Left forelimb (tissue), 1 donor: ENCODE results near the gene OSBP.
A peak's percentile ranks its signal among the peaks of the same experiment; 100 is the strongest.

ENCODE experiments used
- DNase-seq: peaks from one replicate; pipeline ENCODE4 v3.0.0-alpha.2; 2018; ENCODE audit warnings: low spot score

The OSBP gene

DNA sequence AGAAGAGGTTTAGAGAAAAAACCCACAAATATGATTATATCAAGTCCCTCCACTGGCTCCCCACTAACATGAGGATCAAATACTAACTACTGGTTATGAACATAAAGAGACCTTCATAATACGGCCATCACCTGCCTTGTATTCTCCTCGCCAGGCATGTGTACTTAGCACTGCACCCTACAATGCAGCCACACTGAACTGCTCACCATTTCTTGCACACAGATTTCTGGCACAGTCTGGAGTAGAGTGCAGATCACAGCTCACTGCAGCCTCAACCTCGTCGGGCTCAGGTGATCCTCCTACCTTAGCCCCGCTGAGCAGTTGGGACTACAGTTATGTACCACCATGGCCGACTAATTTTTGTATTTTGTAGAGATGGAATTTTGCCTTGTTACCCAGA is 13.1 kb downstream of the OSBP start:
- no peak for DNase-seq

GRCh38 chr11:59601788-59602187 is 13.8 kb downstream of the OSBP start:
- DNase-seq, result no peak

DNA sequence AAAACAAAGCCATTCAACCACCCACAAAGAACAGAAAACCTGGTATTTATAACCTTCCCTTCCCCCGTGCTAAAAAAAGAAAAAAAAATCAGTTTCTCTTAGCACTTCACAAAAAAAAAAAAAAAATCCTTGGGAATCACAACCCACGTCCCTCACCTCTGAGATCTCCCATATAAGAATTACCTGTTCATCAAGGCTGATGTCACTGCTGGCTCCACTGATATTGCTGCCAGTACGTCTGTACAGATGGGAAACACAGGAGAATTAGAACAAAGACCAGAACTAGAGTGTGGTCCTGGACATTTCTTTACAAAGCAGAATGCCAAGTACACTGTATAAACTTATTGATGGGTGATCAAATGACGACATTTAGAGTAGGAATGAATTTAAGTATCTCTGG is 14.9 kb downstream of the OSBP start:
- DNase-seq, result no peak

- DNase-seq, result no peak
Measured at GRCh38 chr11:59600234-59600633, 15.3 kb downstream of the OSBP start.

DNA sequence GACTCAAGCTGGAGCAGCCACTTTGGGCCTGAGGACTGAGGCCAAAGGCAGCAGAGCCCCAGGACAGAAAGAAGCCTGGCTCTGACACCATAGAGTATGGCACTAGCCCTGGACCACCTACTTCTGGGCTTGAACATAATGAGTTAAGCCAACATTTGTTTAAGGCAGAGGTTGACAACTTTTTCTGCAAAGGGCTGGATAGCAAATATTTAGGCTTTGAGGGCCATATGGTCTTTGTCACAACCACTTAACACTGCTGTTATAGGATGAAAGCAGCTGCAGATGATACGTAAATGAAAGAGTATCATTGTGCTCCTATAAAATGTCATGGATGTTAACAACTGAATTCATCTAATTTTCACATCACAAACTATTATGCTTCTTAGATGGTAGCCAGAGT is 16.6 kb downstream of the OSBP start:
- DNase-seq, result no peak

- DNase-seq, result no peak
Measured at GRCh38 chr11:59584294-59584693, 31.3 kb downstream of the OSBP start.

- DNase-seq, result no peak
Measured at GRCh38 chr11:59582006-59582405, 33.6 kb downstream of the OSBP start.

DNA sequence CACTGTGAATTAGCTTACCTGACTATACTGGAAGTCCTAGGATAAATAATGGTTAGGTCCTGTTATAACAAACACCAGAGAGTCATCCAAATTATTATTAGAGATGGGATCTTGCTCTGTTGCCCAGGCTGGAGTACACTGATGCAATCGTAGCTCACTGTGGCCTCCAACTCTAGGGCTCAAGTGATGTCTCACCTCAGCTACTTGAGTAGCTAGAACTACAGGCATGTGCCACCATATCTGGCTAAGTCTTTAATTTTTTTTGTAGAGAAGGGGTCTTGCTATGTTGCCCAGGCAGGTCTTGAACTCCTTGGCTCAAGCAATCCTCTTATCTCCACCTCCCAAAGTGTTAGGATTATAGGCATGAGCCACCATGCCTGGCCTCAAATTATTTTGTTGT is 37.2 kb downstream of the OSBP start:
- no peak for DNase-seq

- DNase-seq, result no peak
Measured at GRCh38 chr11:59575505-59575904, 40.1 kb downstream of the OSBP start.

DNA sequence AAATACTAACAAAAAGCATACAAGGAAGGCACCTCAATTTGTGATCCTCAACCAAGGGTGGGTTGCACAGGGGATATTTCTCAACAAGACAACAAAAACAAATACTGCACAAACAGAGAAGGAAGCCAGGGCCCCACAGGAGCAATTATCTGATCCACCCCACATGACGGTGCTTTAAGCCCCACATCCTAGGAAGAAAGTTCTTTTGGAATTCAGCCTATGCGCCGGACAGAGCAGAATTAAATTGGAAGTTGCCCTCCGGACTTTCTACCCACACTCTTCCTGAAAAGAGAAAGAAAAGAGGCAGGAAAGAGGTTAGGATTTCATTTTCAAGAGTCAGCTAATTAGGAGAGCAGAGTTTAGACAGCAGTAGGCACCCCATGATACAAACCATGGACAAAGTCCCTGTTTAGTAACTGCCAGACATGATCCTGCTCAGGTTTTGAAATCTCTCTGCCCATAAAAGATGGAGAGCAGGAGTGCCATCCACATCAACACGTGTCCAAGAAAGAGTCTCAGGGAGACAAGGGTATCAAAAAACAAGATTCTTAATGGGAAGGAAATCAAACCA is 40.6 kb downstream of the OSBP start:
- no peak for DNase-seq

DNA sequence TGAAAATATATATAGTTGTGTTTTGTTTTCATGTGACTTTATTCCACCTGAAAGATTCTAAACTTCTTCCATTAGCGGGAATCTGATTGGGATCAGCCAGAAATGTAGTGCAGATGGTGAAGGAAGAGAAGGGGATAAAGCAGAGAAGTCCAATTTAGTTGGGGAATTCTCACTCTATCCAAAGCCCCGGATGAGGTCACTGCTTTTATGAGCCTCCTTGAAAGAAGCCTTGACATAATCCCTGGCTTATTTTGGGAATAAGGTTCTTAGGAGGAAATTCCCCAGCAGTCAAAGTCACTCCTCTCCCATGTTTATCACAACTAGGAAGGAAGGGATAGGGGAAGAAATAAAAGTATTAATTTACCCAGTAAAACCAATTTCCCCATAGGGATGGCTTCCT is 41.1 kb downstream of the OSBP start:
- no peak for DNase-seq

GRCh38 chr11:59573216-59573615 is 42.4 kb downstream of the OSBP start:
- no peak for DNase-seq

DNA sequence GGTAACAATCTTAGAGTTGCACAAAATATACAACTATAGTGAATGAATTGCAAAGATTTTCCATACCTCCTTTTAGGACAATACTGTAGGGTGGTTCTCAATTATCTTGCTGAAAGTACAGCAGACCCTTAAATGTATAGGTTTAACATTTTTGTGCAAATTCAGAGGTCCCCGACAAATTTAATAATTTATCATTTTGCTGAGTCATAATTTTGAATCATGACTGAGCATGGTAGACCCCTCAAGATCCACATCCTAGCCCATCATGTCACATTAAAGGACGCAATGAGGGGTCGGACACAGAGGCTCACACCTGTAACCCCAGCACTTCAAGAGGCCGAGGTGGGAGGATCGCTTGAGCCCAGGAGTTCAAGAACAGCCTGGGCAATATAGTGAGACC is 43.5 kb downstream of the OSBP start:
- no peak for DNase-seq

DNA sequence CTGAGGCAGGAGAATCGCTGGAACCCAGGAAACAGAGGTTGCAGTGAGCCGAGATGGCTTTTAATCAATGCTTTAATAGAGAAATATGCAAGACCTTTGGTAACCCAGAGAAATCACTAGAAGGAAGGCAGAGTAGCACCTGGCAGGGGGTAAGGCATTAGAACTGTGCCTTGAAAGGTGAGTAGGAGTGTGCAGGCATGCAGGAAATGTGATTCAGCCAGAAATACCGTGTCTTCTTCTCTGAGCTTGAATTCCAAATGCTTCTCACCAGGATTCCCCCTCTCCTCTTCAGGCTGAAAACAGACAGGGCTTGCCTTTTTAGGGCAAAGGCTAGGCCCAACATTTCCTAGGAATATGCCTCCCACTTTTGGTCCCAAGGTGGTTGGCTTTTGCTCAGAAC is 53.3 kb downstream of the OSBP start:
- no peak for DNase-seq

DNA sequence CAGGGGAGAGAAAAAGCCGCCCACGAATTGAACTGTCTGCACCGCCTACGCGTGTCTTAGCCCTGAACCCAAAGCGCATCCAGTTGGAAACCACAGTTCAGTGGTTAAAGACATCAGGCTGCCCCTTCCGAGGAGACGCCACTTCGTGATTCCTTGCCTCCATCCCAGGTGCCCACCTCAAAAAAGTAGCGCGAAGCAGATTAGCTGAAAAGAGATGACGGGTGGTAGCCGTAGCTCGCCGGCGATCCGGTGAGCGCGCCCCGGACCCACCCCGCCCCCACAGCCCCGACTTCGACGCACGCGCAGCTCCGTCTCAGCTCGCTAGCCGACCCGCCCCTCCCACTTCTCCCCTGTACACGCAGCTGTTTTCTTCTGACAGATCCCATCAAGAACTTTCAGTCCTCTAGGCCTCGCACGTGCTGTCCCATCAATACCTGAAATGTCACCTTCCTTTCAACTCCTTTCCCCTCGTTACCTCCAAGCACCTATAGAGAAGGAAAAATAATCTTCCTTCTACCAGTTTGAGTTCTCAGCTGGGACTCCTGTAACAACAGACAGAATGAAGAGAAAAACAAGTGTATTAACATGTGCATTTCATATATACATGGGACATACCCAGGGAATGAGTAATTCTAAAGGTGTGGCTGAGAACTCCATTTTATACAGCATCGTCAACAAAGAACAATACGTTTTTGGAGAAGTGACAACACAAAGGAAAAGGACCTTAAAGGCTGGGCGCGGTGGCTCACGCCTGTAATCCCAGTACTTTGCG is 54.7 kb downstream of the OSBP start:
- DNase-seq, result peak; percentile 90

DNA sequence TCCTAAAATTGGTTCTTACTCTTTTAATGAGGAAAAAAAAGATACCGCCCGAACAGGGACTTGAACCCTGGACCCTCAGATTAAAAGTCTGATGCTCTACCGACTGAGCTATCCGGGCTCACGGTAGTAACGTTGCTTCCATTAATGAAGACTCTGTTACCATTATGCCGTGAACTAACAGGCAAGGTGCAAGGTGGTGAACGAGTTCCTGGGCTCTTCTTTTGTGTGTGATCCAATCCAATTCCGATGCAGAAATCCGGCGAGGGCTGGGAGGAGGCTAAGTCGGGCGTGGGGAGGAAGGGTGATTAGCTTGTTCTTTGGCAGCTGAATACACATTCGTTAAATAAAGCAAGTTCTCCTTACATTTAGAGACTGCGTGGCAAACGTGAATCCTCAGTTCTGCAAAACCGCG is 55.3 kb downstream of the OSBP start:
- no peak for DNase-seq

- DNase-seq, result no peak
Measured at GRCh38 chr11:59559886-59560285, 55.7 kb downstream of the OSBP start.

DNA sequence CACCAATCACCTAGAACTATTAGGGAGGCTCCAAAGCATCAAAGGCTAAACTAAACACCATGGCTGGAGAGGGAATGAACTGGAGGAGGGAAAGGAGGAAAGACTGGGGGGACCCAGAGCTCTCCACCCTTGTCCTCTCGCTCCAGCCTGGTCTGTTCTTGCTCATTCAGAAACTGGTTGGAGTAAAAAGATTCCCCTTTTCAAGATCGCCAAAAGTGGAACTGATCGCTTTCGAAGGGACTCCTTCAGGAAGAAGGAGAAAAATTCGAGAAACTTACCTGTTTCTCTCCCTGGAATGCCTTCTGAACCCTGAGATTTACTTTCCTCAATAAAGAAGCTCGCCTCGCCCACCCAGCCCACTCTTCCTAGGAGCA is 57.3 kb downstream of the OSBP start:
- no peak for DNase-seq

DNA sequence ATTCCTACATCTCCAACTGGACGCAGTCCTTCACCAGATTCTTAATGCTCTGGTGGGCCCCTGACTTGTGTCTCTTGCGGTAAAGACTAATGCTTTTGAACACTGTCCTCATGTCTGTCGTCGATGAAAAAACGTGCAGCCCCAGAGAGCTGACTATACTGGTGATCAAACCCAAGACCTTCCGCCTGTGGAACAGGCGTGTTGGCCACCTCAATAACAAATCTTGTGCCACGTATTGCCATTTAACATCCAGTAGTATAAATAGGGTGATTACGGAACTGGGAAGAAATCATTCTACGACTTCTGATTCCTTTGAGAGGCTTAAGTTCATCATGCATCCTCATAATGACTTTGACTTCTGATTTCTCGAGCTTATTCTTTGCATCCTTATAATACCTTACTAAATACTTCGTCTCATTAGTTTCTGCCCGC is 58.6 kb downstream of the OSBP start:
- no peak for DNase-seq

DNA sequence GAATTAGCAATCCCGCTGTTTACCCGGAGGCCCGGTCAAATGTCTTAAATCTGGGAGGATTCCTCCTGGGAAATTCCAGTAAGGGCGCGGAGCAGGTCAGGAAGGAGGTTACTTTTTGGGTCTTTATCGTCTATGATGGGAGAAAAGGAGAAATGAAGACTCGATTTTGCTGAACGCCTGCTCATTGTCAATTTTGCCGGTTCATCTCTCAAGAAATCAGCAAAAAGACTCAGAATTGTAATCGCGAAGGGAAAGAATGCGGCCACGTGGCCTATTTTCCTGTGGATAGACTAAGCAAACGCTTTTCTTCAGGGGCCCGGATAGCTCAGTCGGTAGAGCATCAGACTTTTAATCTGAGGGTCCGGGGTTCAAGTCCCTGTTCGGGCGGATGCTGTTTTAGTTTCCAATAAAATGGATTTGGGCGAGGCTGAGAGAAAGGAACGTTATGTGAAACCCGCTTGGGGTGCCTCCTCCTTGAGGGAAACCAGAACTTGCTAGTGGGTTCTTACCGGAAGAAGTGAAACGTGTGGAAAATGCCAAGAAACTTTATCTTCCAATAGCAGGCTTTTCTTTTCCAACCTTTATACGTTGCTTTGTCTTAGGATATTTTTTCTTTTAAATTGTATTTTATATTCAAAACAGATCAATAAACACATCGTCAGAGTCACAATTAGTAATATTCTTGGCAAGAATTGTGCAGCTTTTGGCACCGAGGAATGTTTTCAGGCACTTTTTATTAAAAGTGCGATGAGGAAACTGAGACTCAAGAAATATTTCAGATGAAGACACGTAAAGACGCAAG is 59.3 kb downstream of the OSBP start:
- DNase-seq, result peak; percentile 87

- DNase-seq, result no peak
Measured at GRCh38 chr11:59555601-59556114, 59.9 kb downstream of the OSBP start.

GRCh38 chr11:59553323-59553722 is 62.3 kb downstream of the OSBP start:
- DNase-seq, result no peak

DNA sequence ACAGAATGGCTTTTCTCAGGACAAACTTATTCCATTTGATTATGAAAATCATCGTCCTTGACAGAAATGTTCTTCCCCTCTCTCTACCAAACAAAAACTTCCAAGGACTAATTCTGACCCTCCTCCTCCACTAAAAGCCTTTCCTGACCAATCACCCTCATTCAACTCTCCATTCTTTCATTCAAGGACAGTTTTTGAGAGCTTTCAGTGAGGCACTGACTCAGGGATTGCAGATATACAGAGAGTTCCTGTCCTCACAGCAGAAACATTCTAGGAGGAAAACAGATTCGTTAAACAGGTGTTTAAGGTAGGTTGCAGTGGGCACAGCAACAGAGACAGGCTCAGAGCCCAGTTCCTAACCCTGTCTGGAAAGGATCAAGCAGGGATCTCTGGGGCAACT is 62.7 kb downstream of the OSBP start:
- DNase-seq, result no peak
